Keratinocyte (primary cell): ENCODE results near the gene CPN2. TPM values are rescaled to one million over a fixed set of nuclear protein-coding genes. Genes with fewer than 3 reads are reported as not detected.

Source experiments
- DNase-seq: peaks from one replicate; pipeline ENCODE4 v3.0.0-alpha.2; 2011; ENCODE audit warnings: low read depth, missing footprints, low spot score
- FAIRE-seq: peaks from 2 replicates; lab custom pipeline; 2011; peaks lifted over from hg19 to GRCh38; lab: Jason Lieb, UNC
- H2AFZ ChIP-seq: 2 replicates; pipeline ENCODE4 v1.6.0; 2012; ENCODE audit warnings: low read length, control low read depth, inconsistent platforms; ENCODE audit not compliant: control insufficient read depth
- H3K27ac ChIP-seq: 2 replicates; pipeline ENCODE4 v1.5.1; 2011; ENCODE audit warnings: low read length; ENCODE audit not compliant: control insufficient read depth, insufficient read depth
- H3K27me3 ChIP-seq: 3 replicates; pipeline ENCODE4 v1.6.0; 2011; ENCODE audit warnings: low read length; ENCODE audit not compliant: control insufficient read depth, insufficient read depth; ENCODE audit errors: extremely low read depth
- H3K36me3 ChIP-seq, 2 experiments: 2 replicates in 1 of 2; 3 replicates in 1 of 2; pipeline ENCODE4 v1.5.1; 2011; ENCODE audit warnings: low read length in 2 of 2, mild to moderate bottlenecking in 1 of 2; ENCODE audit not compliant: control insufficient read depth in 2 of 2, insufficient read depth in 2 of 2; ENCODE audit errors: extremely low read depth in 1 of 2
- H3K4me1 ChIP-seq: 3 replicates; pipeline ENCODE4 v1.5.1; 2011; ENCODE audit warnings: low read length; ENCODE audit not compliant: control insufficient read depth, insufficient read depth; ENCODE audit errors: extremely low read depth
- H3K4me2 ChIP-seq: 3 replicates; pipeline ENCODE4 v1.6.0; 2011; ENCODE audit warnings: low read depth, low read length; ENCODE audit not compliant: control insufficient read depth, insufficient read depth; ENCODE audit errors: extremely low read depth
- H3K4me3 ChIP-seq, 3 experiments: fragments of 200-600 bp in 1 of 3; sonication (generic) in 1 of 3; 2 replicates in 2 of 3; 3 replicates in 1 of 3; pipeline ENCODE4 v1.5.1; 2011 to 2016; ENCODE audit warnings: low read length in 3 of 3, mild to moderate bottlenecking in 3 of 3, control low read depth in 2 of 3, inconsistent platforms in 1 of 3, low read depth in 1 of 3, mixed read lengths in 1 of 3, mixed run types in 1 of 3, moderate library complexity in 1 of 3; ENCODE audit not compliant: control insufficient read depth in 2 of 3, insufficient read depth in 2 of 3; ENCODE audit errors: extremely low read depth in 1 of 3
- H3K79me2 ChIP-seq: 2 replicates; pipeline ENCODE4 v1.6.0; 2012; ENCODE audit warnings: low read length; ENCODE audit not compliant: control insufficient read depth, insufficient read depth
- H3K9ac ChIP-seq: 3 replicates; pipeline ENCODE4 v1.6.0; 2011; ENCODE audit warnings: low read length; ENCODE audit not compliant: control insufficient read depth, insufficient read depth; ENCODE audit errors: extremely low read depth
- H3K9me1 ChIP-seq: 3 replicates; pipeline ENCODE4 v1.6.0; 2011; ENCODE audit warnings: low read length; ENCODE audit not compliant: control insufficient read depth, insufficient read depth; ENCODE audit errors: extremely low read depth
- H3K9me3 ChIP-seq: 2 replicates; pipeline ENCODE4 v1.5.1; 2012; ENCODE audit warnings: low read depth, low read length; ENCODE audit not compliant: control insufficient read depth
- H4K20me1 ChIP-seq: 3 replicates; pipeline ENCODE4 v1.6.0; 2011; ENCODE audit warnings: low read length; ENCODE audit not compliant: control insufficient read depth, insufficient read depth; ENCODE audit errors: extremely low read depth
- CTCF ChIP-seq, 3 experiments: IDR thresholded peaks in 1 of 3; conservative IDR thresholded peaks in 1 of 3; optimal IDR thresholded peaks in 1 of 3; 2 replicates in 2 of 3; 3 replicates in 1 of 3; pipeline versions ENCODE3 to v1.5.1; 2011; ENCODE audit warnings: low read length in 3 of 3, mild to moderate bottlenecking in 3 of 3, moderate library complexity in 2 of 3, control low read depth in 1 of 3, inconsistent platforms in 1 of 3; ENCODE audit not compliant: insufficient read depth in 2 of 3; ENCODE audit errors: extremely low read depth in 1 of 3
- EZH2 ChIP-seq: IDR thresholded peaks from one replicate; pipeline ENCODE4 v1.6.1; 2012; ENCODE audit warnings: inconsistent platforms, mild to moderate bottlenecking, low read length, moderate library complexity
- dilution Hi-C: fragments of 300-500 bp; cut with MboI; formaldehyde crosslinking; loops from one replicate; pipeline ENCODE4 v1.7.0; 2020; ENCODE audit warnings: low sequenced_read_pairs; ENCODE audit not compliant: extremely low pct_ligation_motif_present
- polyA plus RNA-seq, 5 experiments: library from polyadenylated mRNA; depleted of rRNA in 3 of 5; stranded (reverse) in 3 of 5; stranded (forward) in 1 of 5; unstranded in 1 of 5; fragments of >200 nt; gene quantifications; 1 replicate in 1 of 5; 2 replicates in 3 of 5; 3 replicates in 1 of 5; pipeline versions ENCODE4 v1.2.1 to v1.2.3, GENCODE V29; 2011 to 2012; ENCODE audit warnings: missing spikeins in 2 of 5, low read depth in 1 of 5, low replicate concordance in 1 of 5

The CPN2 gene
- polyA plus RNA-seq, 1 donor (not counting 4 experiments of a cell fraction or from before 2014, with no cell fraction given), result not detected

DNA sequence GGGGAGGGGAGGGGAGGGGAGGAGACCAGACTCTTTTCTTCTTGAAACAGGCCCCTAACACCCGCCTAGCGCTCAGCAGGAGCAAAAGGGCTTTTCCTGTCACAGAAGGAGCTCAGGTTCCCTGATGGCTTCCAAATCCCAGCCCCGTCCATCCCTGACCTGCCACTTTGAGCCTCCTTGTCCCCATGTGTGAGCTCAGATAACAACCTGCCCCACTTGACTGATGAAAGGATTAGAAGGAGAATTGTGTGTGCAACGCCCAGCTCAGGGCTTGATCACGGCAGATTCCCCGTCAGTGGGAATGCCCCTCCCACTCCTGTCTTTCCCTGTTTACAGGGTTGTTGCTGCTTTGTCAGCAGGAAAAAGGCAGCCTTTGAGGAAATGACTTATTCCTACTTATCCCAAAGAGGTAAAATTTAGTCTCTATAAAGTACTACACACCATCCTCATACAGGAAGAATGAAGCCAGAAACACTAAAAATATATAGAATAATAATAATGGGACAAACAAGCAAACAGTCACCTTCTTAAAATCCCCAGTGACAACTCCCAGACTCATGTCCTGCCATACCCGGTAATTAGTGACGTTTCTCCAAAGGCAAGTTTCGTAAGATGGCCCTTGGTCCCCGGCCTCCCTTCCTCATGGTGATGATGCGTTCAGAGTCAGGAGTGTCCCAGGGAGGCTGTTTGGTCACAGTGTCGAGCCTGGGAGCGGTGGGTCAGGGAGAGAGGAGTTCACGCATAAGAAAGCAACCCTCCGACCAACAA, 24.5 kb upstream of the CPN2 start:
- Histone ChIP-seq H3K4me1 (no peaks in the 10 kb centered on the region), H3K9me3 (no peaks in the 10 kb centered on the region), H4K20me1 (no peaks in the 10 kb centered on the region), H3K9ac (no peak overlapping the region), H3K36me3 (no peaks in the 10 kb centered on the region), H3K4me3 (no peak overlapping the region), H3K27me3 (peaks cover 12% of the 10 kb centered on the region), H3K79me2 (no peaks in the 10 kb centered on the region), H3K4me2 (no peak overlapping the region), H3K27ac (no peak overlapping the region), H2AFZ (no peak overlapping the region), H3K9me1 (no peaks in the 10 kb centered on the region)
- DNase-seq (no peak), FAIRE-seq (no peak)
- TF ChIP-seq EZH2 (no peak), CTCF (optimal IDR thresholded peaks at IDR 0.05 in 1 of 3, IDR thresholded peaks at IDR 0.05 in 1 of 3, conservative IDR thresholded peaks at IDR 0.05 in 1 of 3; ENCODE audit: extremely low read depth in 1 of 3, insufficient read depth in 2 of 3, low read length in 3 of 3) (no peak)
- dilution Hi-C loops, result no loop called here

- Histone ChIP-seq H3K4me3 (no peak overlapping the region), H3K9ac (no peak overlapping the region), H3K36me3 (no peaks in the 10 kb centered on the region), H3K27me3 (peaks cover 18% of the 10 kb centered on the region), H3K9me3 (no peaks in the 10 kb centered on the region), H3K4me1 (no peaks in the 10 kb centered on the region), H3K27ac (no peak overlapping the region), H3K4me2 (no peak overlapping the region), H3K9me1 (no peaks in the 10 kb centered on the region), H3K79me2 (no peaks in the 10 kb centered on the region), H4K20me1 (no peaks in the 10 kb centered on the region), H2AFZ (no peak overlapping the region)
- FAIRE-seq (no peak), DNase-seq (no peak)
- TF ChIP-seq CTCF (optimal IDR thresholded peaks at IDR 0.05 in 1 of 3, IDR thresholded peaks at IDR 0.05 in 1 of 3, conservative IDR thresholded peaks at IDR 0.05 in 1 of 3; ENCODE audit: extremely low read depth in 1 of 3, insufficient read depth in 2 of 3, low read length in 3 of 3), result no peak
- TF ChIP-seq EZH2, result no peak
- dilution Hi-C loops, result no loop called here
These were observed 23.8 kb upstream of the CPN2 start for GRCh38 chr3:194374935-194375334.
